NCI-H460 (cell line): Measurements from ENCODE around the gene EFNA1. TPM values are rescaled to one million over a fixed set of nuclear protein-coding genes. Genes with fewer than 3 reads are reported as not detected.

Experiments used
- DNase-seq: peaks from one replicate; pipeline ENCODE4 v3.0.0-alpha.2; 2016; ENCODE audit warnings: low read depth; ENCODE audit errors: extremely low read depth
- total RNA-seq: library from RNA; depleted of rRNA; stranded (reverse); fragments of >200 nt; shearing (Covaris generic); gene quantifications from 2 replicates; pipeline ENCODE4 v1.2.3, GENCODE V29; 2014

Gene EFNA1
- total RNA-seq, 1 experiment from 2014 or later: 18.1 TPM

DNA sequence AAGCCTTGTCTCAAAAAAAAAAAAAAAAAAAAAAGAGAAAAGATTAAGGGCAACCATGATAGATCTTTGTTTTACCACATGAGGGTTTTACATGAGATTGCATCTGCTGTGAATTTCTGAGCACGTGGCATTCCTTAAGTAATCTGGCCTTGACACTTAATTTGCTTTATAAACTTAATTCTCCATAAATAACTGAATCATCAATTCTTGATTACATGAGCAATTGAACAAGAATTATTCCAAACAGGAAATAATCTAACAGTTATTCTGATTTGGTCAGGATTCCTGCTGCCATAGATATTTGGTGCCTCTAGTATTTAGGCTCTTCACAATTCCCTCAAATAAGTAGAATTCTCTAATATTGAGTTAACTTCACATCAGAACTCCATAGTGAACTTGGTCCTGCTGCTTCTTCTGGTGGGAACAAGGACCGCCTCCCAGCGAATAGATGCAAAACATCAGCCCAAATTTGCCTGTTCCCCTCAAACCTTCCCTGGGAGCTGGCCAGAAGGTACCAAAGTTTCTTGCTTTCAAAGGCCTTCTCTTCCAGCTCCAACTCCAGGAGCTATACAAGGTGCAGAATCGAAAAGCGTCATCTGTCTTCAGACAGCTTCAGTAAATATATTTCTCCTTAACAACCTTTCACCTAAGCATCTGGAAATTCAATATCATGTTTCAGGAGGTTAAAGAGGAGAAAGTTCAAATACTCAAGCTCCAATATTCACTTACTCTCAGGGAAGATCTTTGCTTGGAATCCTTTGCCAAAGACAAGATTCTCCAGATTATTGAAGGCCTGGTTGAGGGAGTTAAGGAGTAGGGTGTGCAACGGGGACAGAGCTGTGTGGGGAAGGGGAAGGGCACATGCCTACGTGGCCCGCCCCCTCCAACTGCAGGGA lies 44.4 kb downstream of the EFNA1 start:
- DNase-seq: no peak

DNA sequence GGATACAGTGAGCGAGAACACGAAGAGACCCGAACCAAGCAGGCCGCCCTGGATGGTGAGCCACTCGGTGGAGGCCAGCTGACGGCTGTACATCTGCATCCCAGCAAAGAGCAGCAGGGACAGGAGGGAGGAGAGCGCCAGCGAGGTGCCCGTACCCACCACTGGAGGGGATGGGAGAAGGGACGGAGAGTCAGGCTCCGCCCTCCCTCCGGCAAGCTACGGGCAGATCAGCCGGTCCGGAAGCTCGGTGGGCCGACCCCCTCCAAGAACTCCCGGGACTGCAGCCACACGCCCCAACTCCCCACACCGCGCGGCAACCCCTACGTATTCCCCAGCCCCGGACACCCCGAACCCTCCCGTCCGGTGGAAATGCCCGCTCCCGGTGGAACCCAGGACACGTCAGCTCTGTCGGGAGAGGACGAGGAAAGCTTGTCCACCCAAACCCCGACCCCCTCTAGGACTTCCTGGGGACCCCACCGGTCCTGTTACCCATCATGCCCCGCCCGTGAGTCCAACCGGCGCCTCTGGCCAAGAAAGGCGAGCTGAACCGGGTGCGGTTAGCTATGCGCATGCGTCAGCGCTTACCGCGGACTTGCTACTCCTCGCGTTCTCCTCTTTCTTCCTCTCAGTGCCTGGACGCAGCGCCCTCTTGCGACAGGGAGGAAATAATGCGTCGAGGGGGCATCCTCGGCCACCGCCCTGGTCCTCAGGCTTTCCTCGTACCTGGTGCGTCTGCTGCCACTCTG lies 45.2 kb downstream of the EFNA1 start, which contains the start of gene KRTCAP2:
Gene KRTCAP2, minus strand, starts transcription at position 573 of the 746 bp plus-strand sequence. Its CDS starts 80 bp downstream, at position 493.
- DNase-seq: peak; percentile 99

DNA sequence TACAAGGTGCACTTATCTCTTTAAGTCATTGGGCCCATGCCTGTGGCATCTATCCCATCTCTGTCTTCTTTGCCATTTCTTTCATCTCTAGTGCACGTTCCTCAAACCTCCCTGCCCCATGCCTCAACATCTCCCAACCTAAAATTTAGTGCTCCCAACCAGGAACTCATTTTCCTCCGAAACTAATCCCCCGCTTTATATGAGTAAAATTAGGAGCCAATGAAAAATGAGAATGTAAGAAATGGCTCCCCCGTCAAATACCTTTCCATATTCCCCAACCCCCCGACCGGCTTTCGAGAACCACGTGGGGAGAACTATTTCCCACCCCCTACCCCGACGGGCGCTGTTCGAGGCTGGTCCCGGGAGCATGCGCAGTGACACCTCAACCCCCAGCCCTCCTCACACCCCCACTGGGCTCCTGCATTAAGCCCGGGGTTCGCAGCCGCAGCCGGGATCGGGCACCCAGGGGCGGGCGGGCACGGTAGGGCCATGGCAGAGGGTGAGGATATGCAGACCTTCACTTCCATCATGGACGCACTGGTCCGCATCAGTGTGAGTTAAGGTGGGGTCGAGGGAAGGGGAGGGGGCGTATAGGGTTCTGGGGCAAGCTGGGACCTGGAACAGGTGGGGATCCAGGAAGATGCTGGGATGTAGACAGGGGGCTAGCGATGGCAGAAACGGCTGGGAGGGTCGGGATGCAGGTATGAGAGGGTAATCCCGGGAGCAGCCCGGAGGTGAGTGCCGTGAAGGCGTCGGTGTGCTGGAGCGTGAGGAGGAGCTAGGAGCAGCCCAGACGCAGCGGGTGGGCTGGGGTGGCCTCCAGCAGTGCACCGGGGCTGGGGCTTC lies 46.0 kb downstream of the EFNA1 start, which contains the start of gene TRIM46:
Gene TRIM46, plus strand, starts transcription at position 372 of the 846 bp plus-strand sequence. Its CDS starts 118 bp downstream, at position 490.
- peak; percentile 33 for DNase-seq

DNA sequence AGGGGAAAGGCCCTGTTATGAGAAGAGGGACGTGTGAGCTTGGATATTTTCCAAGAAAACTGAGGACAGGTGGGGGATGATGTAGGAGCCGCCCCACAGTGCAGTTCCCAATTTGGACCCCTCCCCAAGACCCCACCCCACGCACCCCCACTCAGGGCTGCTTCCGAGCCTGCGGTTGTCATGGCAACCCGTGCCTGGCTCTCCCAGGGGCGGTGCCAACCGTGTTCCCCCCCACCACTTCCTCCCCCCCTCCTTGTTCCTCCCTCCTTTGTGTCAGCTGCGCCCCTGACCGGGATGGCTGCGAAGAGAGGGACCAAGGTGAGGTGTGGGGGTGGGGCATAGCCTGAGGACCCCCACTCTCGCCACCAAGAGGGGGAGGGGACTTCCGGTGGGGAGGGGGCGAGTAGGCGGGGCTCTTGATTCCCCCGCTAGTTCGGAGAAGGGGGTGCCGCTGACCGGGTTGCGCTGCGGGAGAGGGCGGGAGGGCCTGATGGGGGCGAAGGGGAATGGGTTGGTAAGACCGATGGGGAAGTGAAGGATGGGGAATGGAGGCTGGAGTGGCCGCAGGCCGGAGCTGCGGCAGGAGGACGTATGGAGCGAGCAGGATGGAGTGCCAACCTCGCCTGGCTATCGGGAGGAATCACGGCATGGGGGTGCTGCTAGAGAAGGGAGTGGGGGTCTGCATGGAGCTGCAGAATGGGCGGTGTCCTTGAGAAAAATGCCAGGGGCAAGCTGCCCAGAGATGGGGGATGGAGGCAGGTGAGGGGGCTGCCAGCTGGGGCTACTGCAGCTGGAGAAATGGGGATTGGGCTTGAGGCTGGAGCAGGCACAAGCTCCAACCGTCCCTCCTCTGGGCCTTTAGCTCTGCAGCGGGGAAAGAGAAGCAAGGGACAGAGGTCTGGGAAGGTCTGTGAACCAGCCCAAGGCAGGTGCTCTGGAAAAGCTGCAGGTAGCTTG lies 46.9 kb downstream of the EFNA1 start:
- DNase-seq: no peak

DNA sequence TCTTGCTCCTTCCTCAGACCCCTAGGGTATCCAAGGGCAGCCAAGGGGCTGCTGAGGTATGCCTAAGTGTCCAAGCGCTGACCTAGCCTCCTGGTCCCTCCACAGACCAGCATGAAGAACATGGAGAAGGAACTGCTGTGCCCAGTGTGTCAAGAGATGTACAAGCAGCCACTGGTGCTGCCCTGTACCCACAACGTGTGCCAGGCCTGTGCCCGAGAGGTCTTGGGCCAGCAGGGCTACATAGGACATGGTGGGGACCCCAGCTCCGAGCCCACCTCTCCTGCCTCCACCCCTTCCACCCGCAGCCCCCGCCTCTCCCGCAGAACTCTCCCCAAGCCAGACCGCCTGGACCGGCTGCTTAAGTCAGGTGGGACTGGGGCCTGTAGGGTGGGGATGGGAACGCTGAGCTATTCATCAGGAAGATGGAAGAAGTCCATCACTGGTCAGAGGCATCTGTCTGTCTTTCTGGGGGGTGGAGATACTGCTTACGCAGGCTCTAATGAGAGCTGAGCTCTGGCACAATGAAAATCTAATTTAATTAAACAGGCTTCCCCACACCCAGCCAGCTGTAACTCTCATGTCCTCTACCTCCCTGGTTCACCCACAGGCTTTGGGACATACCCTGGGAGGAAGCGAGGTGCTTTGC lies 47.7 kb downstream of the EFNA1 start:
- no peak for DNase-seq

DNA sequence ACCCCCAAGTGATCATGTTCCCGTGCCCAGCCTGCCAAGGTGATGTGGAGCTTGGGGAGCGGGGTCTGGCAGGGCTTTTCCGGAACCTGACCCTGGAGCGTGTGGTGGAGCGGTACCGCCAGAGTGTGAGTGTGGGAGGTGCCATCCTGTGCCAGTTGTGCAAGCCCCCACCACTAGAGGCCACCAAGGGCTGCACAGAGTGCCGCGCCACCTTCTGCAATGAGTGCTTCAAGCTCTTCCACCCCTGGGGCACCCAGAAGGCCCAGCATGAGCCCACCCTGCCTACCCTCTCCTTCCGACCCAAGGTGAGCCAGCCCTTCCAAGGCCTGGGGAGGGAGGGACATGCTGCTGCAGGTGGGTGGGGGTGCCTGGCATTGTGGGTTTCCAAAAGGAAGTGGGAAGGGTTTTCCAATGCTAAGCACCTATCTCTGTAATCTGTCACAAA lies 48.3 kb downstream of the EFNA1 start:
- DNase-seq: no peak

DNA sequence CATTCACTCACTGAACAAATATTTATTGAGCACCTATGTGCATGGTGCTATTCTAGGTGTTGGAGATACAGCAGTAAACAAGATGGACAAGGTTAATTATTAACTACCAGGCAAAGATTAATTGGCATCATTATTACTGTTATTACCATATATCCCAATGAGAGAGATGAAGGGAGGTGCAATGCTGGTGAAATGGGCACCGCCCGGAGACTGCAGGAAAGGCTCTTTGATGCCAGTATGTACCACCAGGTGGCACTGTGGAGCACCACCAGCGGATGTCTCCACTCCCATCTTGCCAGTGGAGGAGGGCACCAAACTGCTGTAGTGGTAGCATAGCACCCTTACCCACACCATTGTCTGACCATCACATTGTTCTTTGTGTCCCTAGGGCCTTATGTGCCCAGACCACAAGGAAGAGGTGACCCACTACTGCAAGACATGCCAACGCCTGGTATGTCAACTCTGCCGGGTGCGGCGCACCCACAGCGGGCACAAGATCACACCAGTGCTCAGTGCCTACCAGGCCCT lies 48.9 kb downstream of the EFNA1 start:
- DNase-seq: peak; percentile 83

DNA sequence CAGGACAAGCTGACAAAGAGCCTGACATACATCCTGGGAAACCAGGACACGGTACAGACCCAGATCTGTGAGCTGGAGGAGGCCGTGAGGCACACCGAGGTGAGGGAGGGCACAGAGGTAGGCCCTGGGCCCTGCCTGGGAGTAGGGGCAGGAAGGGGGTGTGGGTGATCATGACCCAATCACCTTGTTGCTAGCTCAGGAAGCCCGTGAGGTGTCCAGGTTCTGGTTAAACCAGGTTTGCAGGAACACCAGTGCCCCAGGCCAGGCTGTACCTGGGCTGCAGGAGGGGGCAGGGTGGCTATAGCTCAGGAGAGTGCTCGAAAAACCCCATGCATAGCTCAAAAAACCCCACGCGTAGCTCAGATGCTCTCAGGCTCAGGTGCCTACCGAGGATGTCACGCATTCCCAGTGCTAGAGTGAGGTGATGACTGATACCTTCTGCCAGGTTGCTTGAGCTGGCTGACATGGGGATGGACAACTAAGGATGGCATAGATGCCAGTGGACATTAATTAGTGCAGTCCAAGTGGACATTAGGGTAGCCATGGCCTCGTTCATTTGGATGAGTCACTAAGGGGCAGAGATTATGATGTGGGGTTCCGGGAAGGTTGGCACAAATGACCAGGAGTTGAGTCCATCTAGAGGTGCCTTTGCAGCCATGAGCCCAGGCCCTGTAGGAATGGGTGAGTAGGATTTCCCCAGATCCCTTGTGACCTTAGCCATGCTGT lies 49.7 kb downstream of the EFNA1 start:
- DNase-seq: no peak

DNA sequence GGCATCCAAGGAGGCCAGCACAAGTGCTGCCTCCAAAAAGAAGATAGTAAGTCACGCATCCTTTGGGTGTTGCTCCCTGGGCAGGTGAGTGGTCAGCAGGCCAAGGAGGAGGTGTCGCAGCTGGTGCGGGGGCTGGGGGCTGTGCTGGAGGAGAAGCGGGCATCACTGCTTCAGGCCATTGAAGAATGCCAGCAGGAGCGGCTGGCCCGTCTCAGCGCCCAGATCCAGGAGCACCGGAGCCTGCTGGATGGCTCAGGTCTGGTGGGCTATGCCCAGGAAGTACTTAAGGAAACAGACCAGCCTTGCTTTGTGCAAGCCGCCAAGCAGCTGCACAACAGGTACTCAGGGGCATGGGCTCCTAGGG lies 50.2 kb downstream of the EFNA1 start:
- DNase-seq: no peak

DNA sequence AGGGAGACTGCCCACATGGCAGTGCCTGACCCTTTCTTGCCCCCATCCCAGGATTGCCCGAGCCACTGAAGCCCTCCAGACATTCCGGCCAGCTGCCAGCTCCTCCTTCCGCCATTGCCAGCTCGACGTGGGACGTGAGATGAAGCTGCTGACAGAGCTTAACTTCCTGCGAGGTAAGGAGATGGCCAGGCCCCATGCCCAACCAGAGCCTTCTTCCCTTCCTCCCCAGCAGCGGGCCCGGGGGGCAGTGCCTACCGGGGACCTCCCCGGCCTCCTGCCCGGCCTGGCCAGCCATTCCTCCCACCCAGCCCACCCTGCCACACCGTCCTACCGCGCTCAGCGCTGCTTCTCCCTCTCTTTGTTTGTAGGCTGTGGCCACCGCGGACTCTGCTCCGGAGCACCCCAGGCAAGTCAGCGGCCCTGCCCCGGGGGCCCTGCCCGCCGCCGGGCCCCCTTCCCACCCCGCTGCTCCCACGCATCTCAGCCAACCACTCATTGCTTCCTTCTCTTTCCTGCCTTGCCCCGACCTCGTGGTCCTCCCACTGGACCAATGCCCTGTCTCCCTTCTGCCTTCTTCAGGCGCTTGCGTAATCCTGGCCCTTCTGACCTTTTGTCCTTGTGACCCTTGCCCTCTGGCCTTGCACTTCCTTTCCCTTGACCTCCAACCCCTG lies 50.9 kb downstream of the EFNA1 start:
- DNase-seq: no peak

DNA sequence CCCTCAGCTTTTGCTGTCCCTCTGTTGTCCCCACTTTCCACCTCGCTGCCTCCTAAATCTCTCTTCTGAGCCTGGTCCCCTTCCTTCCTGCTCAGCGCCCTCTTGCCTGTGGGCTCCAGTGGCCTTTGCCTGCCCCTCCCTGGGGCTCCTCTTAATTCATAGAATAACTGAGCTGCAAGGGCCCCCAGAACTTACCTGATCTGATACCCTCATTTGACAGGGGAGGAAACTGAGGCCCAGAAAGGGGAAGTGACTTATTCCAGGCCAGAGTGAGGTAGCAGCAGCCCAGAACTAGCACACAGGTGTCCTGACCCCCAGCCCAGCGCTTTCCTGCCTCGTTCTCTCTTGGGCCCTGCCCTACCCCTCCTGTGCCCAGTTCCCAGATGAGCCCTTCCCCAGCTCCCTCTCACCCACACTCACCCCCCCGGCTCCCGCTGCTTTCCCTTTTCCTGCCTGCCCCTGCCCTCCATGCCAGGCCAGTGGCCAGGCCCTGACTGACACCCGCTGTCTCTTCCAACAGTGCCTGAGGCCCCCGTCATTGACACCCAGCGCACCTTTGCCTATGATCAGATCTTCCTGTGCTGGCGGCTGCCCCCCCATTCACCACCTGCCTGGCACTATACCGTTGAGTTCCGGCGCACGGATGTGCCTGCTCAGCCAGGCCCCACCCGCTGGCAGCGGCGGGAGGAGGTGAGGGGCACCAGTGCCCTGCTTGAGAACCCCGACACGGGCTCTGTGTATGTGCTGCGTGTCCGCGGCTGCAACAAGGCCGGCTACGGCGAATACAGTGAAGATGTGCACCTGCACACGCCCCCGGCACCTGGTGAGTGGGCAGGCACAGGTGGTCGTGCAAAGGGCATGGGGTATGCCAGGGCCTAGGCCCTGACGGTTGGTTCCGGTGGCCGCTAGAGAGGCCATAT lies 51.7 kb downstream of the EFNA1 start:
- no peak for DNase-seq

DNA sequence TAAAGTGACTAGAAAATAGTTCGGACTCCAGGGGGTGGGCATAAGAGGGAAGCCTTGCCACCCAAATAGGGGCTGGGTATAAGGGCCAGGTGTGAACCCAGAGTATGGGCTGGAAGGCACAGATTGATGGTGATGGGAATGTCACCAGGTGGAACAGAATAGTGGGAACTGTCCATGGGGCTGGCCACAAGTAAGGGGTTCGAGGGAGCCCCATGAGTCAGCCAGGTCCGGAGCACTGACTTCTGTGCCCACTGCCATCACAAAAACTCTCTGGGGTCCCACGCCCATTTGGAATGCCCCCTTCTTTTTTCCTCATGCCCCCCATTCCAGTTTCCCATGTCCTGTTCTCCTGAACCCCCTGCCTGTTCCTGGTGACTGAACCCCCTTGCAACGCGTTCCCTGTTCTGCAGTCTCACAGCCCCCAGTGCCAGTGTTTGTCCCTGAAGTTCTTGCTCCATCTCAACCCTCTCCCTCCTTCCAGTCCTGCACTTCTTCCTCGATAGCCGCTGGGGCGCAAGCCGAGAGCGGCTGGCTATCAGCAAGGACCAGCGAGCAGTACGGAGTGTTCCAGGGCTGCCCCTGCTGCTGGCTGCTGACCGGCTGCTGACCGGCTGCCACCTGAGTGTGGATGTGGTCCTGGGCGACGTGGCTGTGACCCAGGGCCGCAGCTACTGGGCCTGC lies 53.8 kb downstream of the EFNA1 start:
- DNase-seq: no peak

DNA sequence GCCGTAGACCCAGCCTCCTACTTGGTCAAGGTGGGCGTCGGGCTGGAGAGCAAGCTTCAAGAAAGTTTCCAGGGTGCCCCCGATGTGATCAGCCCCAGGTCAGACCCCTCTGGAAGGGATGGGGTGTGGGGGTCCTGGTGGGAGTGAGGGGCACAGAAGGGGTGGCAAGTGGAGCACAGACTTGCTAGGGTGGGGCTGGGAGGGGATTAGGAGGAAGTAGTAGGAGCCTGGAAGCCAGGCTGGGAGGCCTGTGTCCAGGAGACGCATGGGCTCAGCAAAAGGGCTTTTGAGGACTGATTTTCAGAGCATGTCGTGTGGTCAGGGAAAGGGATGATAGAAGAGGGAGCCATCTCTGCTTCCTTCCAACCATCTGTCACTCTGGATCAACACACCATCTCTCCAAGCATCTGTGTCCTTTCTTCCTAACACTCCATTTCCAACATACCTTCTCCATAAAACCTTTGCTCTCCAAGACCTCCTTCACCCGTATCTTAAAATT lies 54.4 kb downstream of the EFNA1 start:
- no peak for DNase-seq

DNA sequence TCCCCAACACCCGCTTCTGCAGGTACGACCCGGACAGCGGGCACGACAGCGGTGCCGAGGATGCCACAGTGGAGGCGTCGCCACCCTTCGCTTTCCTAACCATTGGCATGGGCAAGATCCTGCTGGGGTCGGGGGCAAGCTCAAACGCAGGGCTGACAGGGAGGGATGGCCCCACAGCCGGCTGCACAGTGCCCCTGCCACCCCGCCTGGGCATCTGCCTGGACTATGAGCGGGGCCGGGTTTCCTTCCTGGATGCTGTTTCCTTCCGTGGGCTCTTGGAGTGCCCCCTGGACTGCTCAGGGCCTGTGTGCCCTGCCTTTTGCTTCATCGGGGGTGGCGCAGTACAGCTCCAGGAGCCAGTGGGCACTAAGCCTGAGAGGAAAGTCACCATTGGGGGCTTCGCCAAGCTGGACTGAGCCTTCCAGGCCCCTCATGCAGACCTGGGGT lies 56.1 kb downstream of the EFNA1 start:
- no peak for DNase-seq

DNA sequence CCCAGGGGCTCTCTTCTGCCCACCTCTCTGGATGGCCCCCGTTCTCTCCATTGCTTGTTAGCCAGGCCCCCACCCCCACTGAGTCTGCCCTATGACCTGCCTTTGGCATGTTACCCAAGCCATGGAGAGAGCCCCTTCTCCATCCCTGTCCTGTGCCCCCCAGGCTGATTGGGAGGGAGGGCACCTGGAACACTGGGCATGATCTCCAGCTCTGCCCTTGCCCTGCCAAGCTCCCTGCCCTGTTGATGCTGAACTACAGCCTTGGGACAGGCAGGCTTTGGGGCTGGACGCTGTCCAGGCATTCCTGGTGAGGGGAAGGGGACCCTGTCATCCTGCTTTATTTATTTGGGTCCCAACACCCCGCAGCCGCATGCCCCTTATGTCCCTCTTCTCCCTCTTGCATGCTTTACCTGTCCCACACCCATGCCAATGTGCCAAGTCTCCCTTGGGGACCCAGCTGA lies 56.7 kb downstream of the EFNA1 start:
- no peak for DNase-seq
